ENCODE results near the gene NTPCR. TPM values are rescaled to one million over a fixed set of nuclear protein-coding genes. Genes with fewer than 3 reads are reported as not detected.

Gene NTPCR
- total RNA-seq, 1 experiment from 2014 or later: 45.3 TPM

- Histone ChIP-seq H4K20me1 (ENCODE audit: insufficient read depth) (no peaks in the 10 kb centered on the region), H3K27ac (no peak overlapping the region), H2AFZ (no peak overlapping the region), H3K36me3 (ENCODE audit: low read depth) (no peaks in the 10 kb centered on the region), H3K4me1 (replicated peaks; ENCODE audit: insufficient read depth) (peaks cover 13% of the 10 kb centered on the region), H3K9me3 (ENCODE audit: insufficient read depth, low read depth) (no peaks in the 10 kb centered on the region), H3K4me3 (no peak overlapping the region), H3F3A (ENCODE audit: insufficient read depth, low read depth) (peaks cover 7% of the 10 kb centered on the region; the same call in 1 of the 2 replicates), H3K4me2 (no peak overlapping the region), H3K9me2 (ENCODE audit: insufficient read depth) (no peaks in the 10 kb centered on the region), H3K79me2 (ENCODE audit: low read depth) (no peaks in the 10 kb centered on the region), H3K27me3 (ENCODE audit: insufficient read depth, low read depth) (no peaks in the 10 kb centered on the region)
- intact Hi-C loops (cut with micrococcal nuclease; ENCODE audit: unreplicated experiment): no loop called here
- BruUV-seq (replicated peaks): no TSS peak
- ChIA-PET CTCF (no interaction called here), POLR2A (ENCODE audit: unreplicated experiment) (no interaction called here)
- DNase-seq: no peak
- no peak for TF ChIP-seq CTCF (conservative IDR thresholded peaks at IDR 0.05)
- TF ChIP-seq EZH2 (IDR thresholded peaks at IDR 0.05; ENCODE audit: low read depth): no peak
Measured at GRCh38 chr1:233027046-233027445, 76.6 kb downstream of the NTPCR start.

- Histone ChIP-seq H3K27me3 (ENCODE audit: insufficient read depth, low read depth) (no peaks in the 10 kb centered on the region), H3K4me3 (no peak overlapping the region), H4K20me1 (ENCODE audit: insufficient read depth) (no peaks in the 10 kb centered on the region), H3K36me3 (ENCODE audit: low read depth) (no peaks in the 10 kb centered on the region), H3K9me2 (ENCODE audit: insufficient read depth) (no peaks in the 10 kb centered on the region), H3K9me3 (ENCODE audit: insufficient read depth, low read depth) (no peaks in the 10 kb centered on the region), H3F3A (ENCODE audit: insufficient read depth, low read depth) (no peaks in the 10 kb centered on the region), H3K4me1 (replicated peaks; ENCODE audit: insufficient read depth) (no peaks in the 10 kb centered on the region), H3K27ac (no peak overlapping the region), H3K4me2 (no peak overlapping the region), H3K79me2 (ENCODE audit: low read depth) (no peaks in the 10 kb centered on the region), H2AFZ (no peak overlapping the region)
- no peak for DNase-seq
- POLR2A ChIA-PET (ENCODE audit: unreplicated experiment): no interaction called here
- CTCF ChIA-PET: no interaction called here
- BruUV-seq (replicated peaks): no TSS peak
- no peak for TF ChIP-seq CTCF (conservative IDR thresholded peaks at IDR 0.05)
- TF ChIP-seq EZH2 (IDR thresholded peaks at IDR 0.05; ENCODE audit: low read depth): no peak
- intact Hi-C loops (cut with micrococcal nuclease; ENCODE audit: unreplicated experiment): no loop called here
Measured at GRCh38 chr1:233031521-233031920, 81.1 kb downstream of the NTPCR start.

- Histone ChIP-seq H3F3A (ENCODE audit: insufficient read depth, low read depth) (no peaks in the 10 kb centered on the region), H3K9me3 (ENCODE audit: insufficient read depth, low read depth) (no peaks in the 10 kb centered on the region), H3K27me3 (ENCODE audit: insufficient read depth, low read depth) (no peaks in the 10 kb centered on the region), H4K20me1 (ENCODE audit: insufficient read depth) (no peaks in the 10 kb centered on the region), H2AFZ (no peak overlapping the region), H3K27ac (no peak overlapping the region), H3K4me1 (replicated peaks; ENCODE audit: insufficient read depth) (no peaks in the 10 kb centered on the region), H3K4me2 (no peak overlapping the region), H3K4me3 (no peak overlapping the region), H3K36me3 (ENCODE audit: low read depth) (no peaks in the 10 kb centered on the region), H3K9me2 (ENCODE audit: insufficient read depth) (no peaks in the 10 kb centered on the region), H3K79me2 (ENCODE audit: low read depth) (no peaks in the 10 kb centered on the region)
- POLR2A ChIA-PET (ENCODE audit: unreplicated experiment): no interaction called here
- no TSS peak for BruUV-seq (replicated peaks)
- CTCF ChIA-PET: no interaction called here
- no peak for TF ChIP-seq CTCF (conservative IDR thresholded peaks at IDR 0.05)
- no peak for TF ChIP-seq EZH2 (IDR thresholded peaks at IDR 0.05; ENCODE audit: low read depth)
- no peak for DNase-seq
- intact Hi-C loops (cut with micrococcal nuclease; ENCODE audit: unreplicated experiment): no loop called here
Measured at GRCh38 chr1:233032916-233033315, 82.5 kb downstream of the NTPCR start.

All from PC-9 (cell line).